Nephron (organoid): ENCODE data around the gene PPT1.

Experiments
- H3K27ac Mint-ChIP-seq, 3 experiments: 2 replicates each; pipeline ENCODE4 v1.8.0; 2020; ENCODE audit warnings: mixed read lengths in 3 of 3, mild to moderate bottlenecking in 2 of 3, moderate library complexity in 1 of 3
- H3K27me3 Mint-ChIP-seq: 2 replicates; pipeline ENCODE4 v1.8.0; 2021; ENCODE audit warnings: low read depth, mild to moderate bottlenecking, moderate library complexity, mixed read lengths
- H3K36me3 Mint-ChIP-seq: 2 replicates; pipeline ENCODE4 v1.8.0; 2020; ENCODE audit warnings: low read depth, mixed read lengths
- H3K4me1 Mint-ChIP-seq: 2 replicates; pipeline ENCODE4 v1.8.0; 2020; ENCODE audit warnings: mixed read lengths
- H3K4me3 Mint-ChIP-seq, 3 experiments: 2 replicates each; pipeline ENCODE4 v1.8.0; 2020; ENCODE audit warnings: mild to moderate bottlenecking in 3 of 3, mixed read lengths in 3 of 3, moderate library complexity in 2 of 3
- H3K9me3 Mint-ChIP-seq: 2 replicates; pipeline ENCODE4 v1.8.0; 2020; ENCODE audit warnings: mixed read lengths
- CTCF ChIP-seq, 3 experiments: fragments of 200-600 bp; sonication (generic); IDR thresholded peaks; one replicate each; pipeline ENCODE4 v1.5.0; 2021; ENCODE audit warnings: antibody characterized with exemption in 3 of 3; ENCODE audit not compliant: unreplicated experiment in 3 of 3

The PPT1 gene

GRCh38 chr1:40133312-40133665 lies 36.2 kb upstream of the PPT1 start:
- Mint-ChIP-seq H3K27ac (no peak overlapping the region), H3K36me3 (no peaks in the 10 kb centered on the region), H3K9me3 (peaks cover 6% of the 10 kb centered on the region), H3K4me1 (no peaks in the 10 kb centered on the region), H3K4me3 (no peak overlapping the region), H3K27me3 (peaks cover 19% of the 10 kb centered on the region)
- TF ChIP-seq CTCF (IDR thresholded peaks at IDR 0.05; ENCODE audit: unreplicated experiment in 3 of 3), result no peak

- H3K27ac Mint-ChIP-seq, result no peak overlapping the region
- TF ChIP-seq CTCF (IDR thresholded peaks at IDR 0.05; ENCODE audit: unreplicated experiment in 3 of 3), result no peak
- no peak overlapping the region for H3K4me3 Mint-ChIP-seq
- H3K4me1 Mint-ChIP-seq, result no peaks in the 10 kb centered on the region
- peaks cover 6% of the 10 kb centered on the region for H3K9me3 Mint-ChIP-seq
- peaks cover 23% of the 10 kb centered on the region for H3K27me3 Mint-ChIP-seq
- H3K36me3 Mint-ChIP-seq, result no peaks in the 10 kb centered on the region
Measured at GRCh38 chr1:40132383-40133311, 35.6 kb upstream of the PPT1 start.

GRCh38 chr1:40130892-40131291 lies 33.8 kb upstream of the PPT1 start:
- Mint-ChIP-seq H3K4me1 (no peaks in the 10 kb centered on the region), H3K27me3 (peaks cover 23% of the 10 kb centered on the region), H3K27ac (no peak overlapping the region), H3K4me3 (no peak overlapping the region), H3K36me3 (no peaks in the 10 kb centered on the region), H3K9me3 (peaks cover 6% of the 10 kb centered on the region)
- no peak for TF ChIP-seq CTCF (IDR thresholded peaks at IDR 0.05; ENCODE audit: unreplicated experiment in 3 of 3)

GRCh38 chr1:40122855-40123254 lies 25.8 kb upstream of the PPT1 start:
- Mint-ChIP-seq H3K36me3 (no peaks in the 10 kb centered on the region), H3K27ac (no peak overlapping the region), H3K4me1 (no peaks in the 10 kb centered on the region), H3K4me3 (no peak overlapping the region), H3K9me3 (peaks cover 3% of the 10 kb centered on the region), H3K27me3 (peaks cover 37% of the 10 kb centered on the region)
- TF ChIP-seq CTCF (IDR thresholded peaks at IDR 0.05; ENCODE audit: unreplicated experiment in 3 of 3), result no peak

- H3K27ac Mint-ChIP-seq, result no peak overlapping the region
- H3K36me3 Mint-ChIP-seq, result no peaks in the 10 kb centered on the region
- peaks cover 3% of the 10 kb centered on the region for H3K9me3 Mint-ChIP-seq
Measured at GRCh38 chr1:40120128-40120527, 23.1 kb upstream of the PPT1 start.

More at GRCh38 chr1:40120128-40120527, 23.1 kb upstream of the PPT1 start:
- Mint-ChIP-seq H3K27me3 (peaks cover 48% of the 10 kb centered on the region), H3K4me3 (no peak overlapping the region), H3K4me1 (no peaks in the 10 kb centered on the region)
- no peak for TF ChIP-seq CTCF (IDR thresholded peaks at IDR 0.05; ENCODE audit: unreplicated experiment in 3 of 3)
